ENCODE results near the gene MELK. TPM values are rescaled to one million over a fixed set of nuclear protein-coding genes. Genes with fewer than 3 reads are reported as not detected.

MELK gene
- total and polyA plus RNA-seq, 2 of the 13 experiments (the other 11 are each of a cell fraction or from before 2014, with no cell fraction given): 16.7 to 50.4 TPM

GRCh38 chr9:36572515-36573418 lies at the start of gene MELK (continued):
- TF ChIP-seq, protein P1, sequence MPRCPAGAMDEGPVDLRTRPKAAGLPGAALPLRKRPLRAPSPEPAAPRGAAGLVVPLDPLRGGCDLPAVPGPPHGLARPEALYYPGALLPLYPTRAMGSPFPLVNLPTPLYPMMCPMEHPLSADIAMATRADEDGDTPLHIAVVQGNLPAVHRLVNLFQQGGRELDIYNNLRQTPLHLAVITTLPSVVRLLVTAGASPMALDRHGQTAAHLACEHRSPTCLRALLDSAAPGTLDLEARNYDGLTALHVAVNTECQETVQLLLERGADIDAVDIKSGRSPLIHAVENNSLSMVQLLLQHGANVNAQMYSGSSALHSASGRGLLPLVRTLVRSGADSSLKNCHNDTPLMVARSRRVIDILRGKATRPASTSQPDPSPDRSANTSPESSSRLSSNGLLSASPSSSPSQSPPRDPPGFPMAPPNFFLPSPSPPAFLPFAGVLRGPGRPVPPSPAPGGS (CRISPR knock-in tag; IDR thresholded peaks at IDR 0.05): peak; percentile 67; the same call in 1 of the 2 replicates
- TF ChIP-seq POLR2G (IDR thresholded peaks at IDR 0.05; ENCODE audit: low read depth, low read length) (peak; percentile 89), ZBED4 (CRISPR knock-in tag; IDR thresholded peaks at IDR 0.05; ENCODE audit: borderline replicate concordance) (peak; percentile 23; the same call in 1 of the 2 replicates), ZNF512 (CRISPR knock-in tag; IDR thresholded peaks at IDR 0.05) (no peak), NAIF1 (CRISPR knock-in tag; IDR thresholded peaks at IDR 0.05; ENCODE audit: borderline replicate concordance) (peak; percentile 62; the same call in 1 of the 2 replicates), U2AF2 (IDR thresholded peaks at IDR 0.05; ENCODE audit: low read depth, low read length) (no peak), ZNF776 (CRISPR knock-in tag; IDR thresholded peaks at IDR 0.05) (no peak), ZHX1 (CRISPR knock-in tag; IDR thresholded peaks at IDR 0.05; ENCODE audit: low read depth) (peak; percentile 84; the same call in 1 of the 2 replicates), ZEB1 (IDR thresholded peaks at IDR 0.05; ENCODE audit: insufficient replicate concordance, low read depth) (no peak), MXI1 (IDR thresholded peaks at IDR 0.05; ENCODE audit: borderline replicate concordance, low read depth, low read length) (peak; percentile 64; the same call in 1 of the 3 replicates), MYNN (CRISPR knock-in tag; IDR thresholded peaks at IDR 0.05; ENCODE audit: low read depth) (no peak), CBX5 (CRISPR knock-in tag; IDR thresholded peaks at IDR 0.05; ENCODE audit: borderline replicate concordance) (no peak; the same call in 1 of the 2 replicates), ASH2L (IDR thresholded peaks at IDR 0.05; ENCODE audit: insufficient read length, low read depth, low read length) (peak; percentile 94), PPARG (CRISPR knock-in tag; conservative IDR thresholded peaks at IDR 0.05) (no peak), ZNF432 (CRISPR knock-in tag; IDR thresholded peaks at IDR 0.05; ENCODE audit: borderline replicate concordance) (no peak), ATF7-NPFF (CRISPR knock-in tag; IDR thresholded peaks at IDR 0.05; ENCODE audit: low read depth) (peak; percentile 93), SIX4 (CRISPR knock-in tag; IDR thresholded peaks at IDR 0.05) (no peak), LCORL (IDR thresholded peaks at IDR 0.05) (no peak), LCORL (CRISPR knock-in tag; IDR thresholded peaks at IDR 0.05) (no peak)
